GM19240 (cell line): ENCODE data around the gene HLA-B.

ENCODE experiments used
- DNase-seq: peaks from one replicate; pipeline ENCODE4 v3.0.0; 2011; ENCODE audit warnings: low spot score; ENCODE audit not compliant: insufficient read length

The HLA-B gene

GRCh38 chr6:31353384-31353945 lies 3.5 kb downstream of the HLA-B start:
- no peak for DNase-seq

DNA sequence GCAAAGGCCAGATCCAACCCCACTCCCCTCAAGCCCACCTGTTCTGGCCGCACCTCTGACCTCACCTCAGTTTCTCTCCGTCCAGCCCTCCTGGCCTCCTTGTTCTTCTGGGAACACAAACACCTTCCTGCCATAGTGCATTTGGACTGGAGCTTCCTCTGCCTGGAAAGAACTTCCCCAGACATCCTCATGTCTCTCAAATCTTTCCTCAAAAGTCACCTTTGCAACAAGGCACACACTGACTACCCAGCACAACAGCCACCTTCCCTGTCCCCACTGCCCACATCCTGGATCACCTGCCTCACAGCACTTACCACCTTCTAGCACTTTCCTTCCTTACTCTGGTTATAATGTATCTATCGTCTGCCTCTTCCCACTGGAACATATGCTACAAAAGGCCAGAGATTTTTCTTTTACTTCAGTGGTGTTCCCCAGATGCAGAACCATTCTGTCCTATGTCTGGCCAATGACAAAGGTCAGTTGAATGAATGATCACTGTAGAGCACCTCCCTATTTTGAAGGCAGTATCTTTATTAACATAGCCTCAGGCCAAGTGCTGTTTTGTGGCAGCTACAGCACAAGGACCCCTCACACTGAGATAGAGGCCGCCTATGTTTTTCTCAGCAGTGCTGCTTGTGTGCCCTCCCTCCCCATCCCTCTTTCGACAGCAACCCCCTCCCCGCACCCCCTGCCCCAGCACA lies 4.1 kb downstream of the HLA-B start:
- DNase-seq = no peak

GRCh38 chr6:31352310-31352682 lies 4.7 kb downstream of the HLA-B start:
- no peak for DNase-seq

DNA sequence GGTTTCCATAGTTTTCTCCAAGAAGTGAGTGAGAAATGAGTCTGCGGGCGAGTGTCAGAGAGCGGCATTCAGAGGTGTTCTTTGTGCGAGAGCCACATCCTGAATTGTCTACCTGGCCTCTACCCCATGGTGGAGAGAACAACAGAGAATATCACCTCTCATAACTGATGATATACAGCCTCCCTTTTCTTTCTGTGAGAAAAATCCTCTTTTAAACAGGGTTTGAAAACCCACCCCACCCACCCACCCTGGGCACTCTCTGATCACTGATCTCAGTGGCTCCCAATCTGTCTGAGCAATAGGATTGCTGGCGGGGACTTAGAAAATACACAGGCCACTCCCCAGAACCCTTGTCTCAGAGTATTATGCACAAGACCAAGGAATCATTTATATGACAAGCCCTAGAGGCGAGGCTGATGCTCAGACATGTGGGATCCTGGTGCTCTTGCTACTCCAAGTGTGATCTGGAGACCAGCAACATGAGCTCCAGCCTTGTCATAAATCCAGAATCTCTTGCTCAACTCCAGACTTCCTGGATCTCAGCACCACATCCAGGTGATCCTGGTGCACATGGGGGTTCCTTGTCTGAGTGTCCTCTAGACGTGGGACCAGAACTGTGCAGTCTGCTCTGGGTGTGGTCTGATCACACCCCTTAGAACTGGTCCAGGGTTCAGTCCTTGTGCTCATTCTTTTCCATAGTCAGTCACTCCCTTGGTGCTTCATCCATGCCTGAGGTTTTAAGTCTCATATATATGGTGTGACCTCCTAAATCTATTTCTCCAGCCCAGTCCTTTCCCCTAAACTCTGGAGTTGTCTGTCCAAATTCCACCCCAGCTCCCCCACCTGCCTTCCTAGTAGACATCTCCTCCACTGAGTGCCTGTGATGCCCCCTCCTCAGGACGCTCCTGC lies 5.3 kb downstream of the HLA-B start:
- no peak for DNase-seq

DNA sequence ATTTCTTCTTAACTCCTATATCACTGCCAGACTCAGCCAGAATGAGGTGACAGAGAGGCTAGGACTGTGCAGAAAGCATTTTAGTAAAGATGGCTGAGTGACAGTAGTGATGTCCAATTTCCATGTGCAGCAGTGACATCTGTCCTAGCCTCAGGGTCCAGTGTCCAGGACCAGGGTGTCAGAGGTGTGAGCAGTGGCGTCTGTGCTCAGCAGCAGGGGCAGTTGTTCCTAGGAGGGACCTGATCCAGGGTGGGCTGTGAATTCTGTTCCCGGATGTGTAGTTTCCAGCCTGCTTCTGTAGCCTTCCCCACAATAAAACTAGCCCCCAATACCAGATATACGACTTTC lies 6.0 kb downstream of the HLA-B start:
- DNase-seq = no peak

DNA sequence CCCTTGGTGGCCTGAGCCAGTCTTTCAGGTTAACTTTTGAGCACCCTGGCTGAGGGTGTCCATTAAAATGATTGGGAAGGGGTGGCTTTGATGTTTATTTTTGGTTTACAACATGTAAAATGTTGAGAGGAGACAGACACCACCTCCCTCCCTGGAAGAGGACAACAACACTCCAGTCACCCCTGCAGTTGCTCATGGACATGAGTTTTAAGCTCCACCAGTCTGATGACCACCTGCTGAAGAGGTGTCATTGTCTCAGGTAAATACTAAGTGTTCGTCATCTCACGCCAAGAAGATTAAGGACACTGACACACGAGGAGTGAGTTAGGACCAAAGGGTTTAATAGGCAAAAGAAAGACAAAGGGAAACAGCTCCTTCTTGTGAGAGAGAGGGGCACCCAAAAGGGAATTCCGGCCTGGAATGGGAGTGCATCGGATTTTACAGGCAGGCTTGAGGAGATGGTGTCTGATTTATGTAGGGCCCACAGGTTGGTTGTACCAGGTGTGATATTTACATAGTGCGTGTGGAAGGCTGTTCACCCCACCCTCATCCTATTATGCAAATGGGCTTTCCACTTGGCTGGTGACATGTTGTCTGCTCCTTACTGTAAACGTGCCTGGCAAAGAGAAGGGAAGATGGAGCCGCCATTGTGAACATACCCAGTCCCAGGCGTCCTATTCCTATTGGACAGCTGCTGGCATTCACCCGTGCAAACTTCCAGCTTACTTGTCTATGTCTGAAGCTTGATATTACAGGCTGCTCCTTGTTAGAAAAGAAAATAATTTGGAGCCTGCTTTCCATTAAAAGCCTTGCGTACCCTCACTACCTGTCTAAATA lies 6.6 kb downstream of the HLA-B start:
- DNase-seq = no peak

GRCh38 chr6:31349301-31349700 lies 7.7 kb downstream of the HLA-B start:
- DNase-seq = no peak

- no peak for DNase-seq
These were observed 11.8 kb downstream of the HLA-B start for GRCh38 chr6:31345026-31345730.

- DNase-seq = no peak
These were observed 16.8 kb downstream of the HLA-B start for GRCh38 chr6:31340228-31340627.

- DNase-seq = no peak
These were observed 17.8 kb downstream of the HLA-B start for GRCh38 chr6:31339210-31339609.

DNA sequence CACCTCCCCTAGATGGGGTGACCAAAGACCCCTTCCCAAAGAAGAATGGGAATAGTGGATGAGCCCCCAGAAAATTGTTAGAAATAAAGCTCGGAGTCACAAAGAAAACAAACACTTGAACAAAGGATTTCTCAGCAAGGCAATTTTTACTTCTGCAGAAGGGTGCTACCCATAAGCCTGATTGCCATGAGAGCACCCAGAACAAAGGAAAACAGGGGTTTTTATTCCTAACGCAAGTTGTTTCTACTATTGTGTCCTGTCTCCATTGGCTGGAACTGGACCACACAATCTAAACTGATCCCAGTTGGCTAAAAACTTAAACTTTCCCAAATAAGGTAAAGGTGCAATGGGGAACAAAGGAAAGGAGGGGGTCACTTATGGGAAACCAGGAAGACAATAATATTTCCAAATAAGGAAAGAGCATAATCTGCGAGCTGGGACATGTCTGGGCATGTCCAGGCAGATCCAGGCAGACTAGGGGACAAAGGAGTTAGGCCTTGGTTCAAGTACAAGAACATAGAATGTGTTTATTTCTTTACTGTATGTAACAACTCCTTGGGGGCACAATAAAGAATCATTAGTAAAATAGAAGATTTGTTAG lies 20.0 kb downstream of the HLA-B start:
- DNase-seq = no peak

GRCh38 chr6:31332637-31333602 lies 24.1 kb downstream of the HLA-B start:
- no peak for DNase-seq

GRCh38 chr6:31328355-31328960 lies 28.5 kb downstream of the HLA-B start:
- DNase-seq = no peak

GRCh38 chr6:31321820-31322219 lies 35.2 kb downstream of the HLA-B start:
- no peak for DNase-seq

DNA sequence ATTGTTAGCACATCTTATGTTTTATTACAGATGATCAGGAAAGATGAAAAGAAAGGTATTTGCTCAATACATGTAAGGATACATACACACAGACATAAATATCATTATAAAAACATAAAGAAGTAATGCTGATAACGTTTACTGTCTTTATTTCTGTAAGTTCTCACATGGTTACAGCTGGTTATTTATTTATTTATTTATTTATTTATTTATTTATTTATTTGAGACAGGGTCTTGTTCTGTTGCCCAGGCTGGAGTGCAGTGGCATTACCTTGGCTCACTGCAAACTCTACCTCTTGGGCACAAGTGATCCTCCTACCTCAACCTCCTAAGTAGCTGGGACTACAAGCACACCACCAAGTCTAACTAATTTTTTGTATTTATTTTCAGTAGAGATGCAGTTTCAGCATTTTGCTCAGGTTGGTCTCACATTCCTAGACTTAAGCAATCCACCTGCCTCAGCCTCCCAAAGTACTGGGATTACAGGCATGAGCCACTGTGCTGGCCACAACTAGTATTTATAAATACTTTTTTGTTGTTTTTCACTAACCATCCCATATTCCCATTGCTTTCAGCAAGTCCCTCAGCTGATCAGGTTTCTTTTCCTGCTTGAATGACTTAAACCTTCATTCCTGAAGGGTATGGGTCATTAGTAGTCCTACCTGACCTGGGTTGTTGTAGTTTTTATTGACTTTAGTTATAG lies 35.8 kb downstream of the HLA-B start:
- no peak for DNase-seq

DNA sequence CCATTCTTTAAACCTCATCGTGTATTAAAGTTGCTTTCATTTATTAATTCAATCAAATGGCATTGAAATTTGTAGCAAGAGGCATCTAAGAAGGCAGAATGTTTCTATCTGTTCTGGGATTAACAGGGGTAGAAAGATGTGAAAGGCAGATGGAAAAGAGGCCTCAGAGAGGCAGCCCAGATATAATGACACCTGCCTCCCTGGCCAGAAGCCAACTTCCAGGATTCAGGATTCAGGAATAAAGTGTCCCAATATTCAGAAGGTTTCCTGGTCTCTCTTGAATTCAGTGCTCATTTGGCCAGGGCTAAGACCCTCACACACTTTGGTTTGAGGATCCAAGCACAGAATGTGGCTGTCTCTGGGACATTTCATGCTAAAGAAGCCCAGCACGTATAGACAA lies 39.9 kb downstream of the HLA-B start:
- no peak for DNase-seq

DNA sequence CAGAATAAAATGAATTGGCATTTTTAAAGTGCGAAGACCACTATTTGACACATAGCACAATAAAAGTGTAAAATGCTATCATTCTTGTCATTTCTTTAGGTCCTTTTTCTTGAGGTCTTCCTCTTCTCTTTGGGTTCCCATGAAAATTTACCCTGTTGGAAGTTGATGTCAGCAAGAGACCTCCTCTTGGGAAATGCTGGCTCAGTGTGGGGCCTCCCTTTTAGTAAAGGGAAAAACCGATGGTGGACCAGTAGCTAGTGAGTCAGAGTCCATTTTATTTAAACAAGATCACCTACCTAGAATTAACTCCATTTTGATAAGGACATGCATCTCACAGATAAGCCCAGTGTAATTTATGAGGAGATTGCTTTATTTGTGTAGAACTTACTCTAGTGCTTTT lies 47.3 kb downstream of the HLA-B start:
- DNase-seq = no peak

DNA sequence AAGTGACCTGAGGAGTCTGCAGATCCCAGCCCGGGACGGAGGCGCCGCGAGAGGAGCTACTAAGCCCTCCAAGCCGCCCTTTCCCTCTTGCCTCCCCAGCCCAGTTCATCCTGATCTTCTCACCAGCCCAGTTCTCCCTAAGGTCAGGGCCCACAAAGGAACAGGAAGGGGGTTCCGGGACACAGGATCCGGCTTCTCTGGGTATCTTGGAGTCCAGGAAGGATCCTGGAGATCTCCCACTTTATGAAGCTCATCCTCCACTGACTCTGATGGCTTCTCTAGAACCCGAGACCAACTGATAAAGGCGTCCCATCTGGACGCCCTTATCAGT lies 48.2 kb downstream of the HLA-B start:
- DNase-seq = no peak
